SK-N-SH treated with all-trans-retinoic acid at 6 μM for 48 hours (cell line): ENCODE data around the gene MET.

Experiments
- ATAC-seq: fragments of 200-7000 bp; cut with Tn5 transposase; 3 replicates; pipeline ENCODE4 v1.9.1; 2020; ENCODE audit warnings: mild to moderate bottlenecking, moderate library complexity
- BACH2 ChIP-seq: fragments of 250-450 bp; sonication (Bioruptor Pico); IDR thresholded peaks from 2 replicates; pipeline ENCODE4 v1.9.0; 2021; ENCODE audit warnings: mild to moderate bottlenecking, borderline replicate concordance
- CSDC2 ChIP-seq: fragments of 250-450 bp; sonication (Bioruptor Pico); IDR thresholded peaks from 2 replicates; pipeline ENCODE4 v1.5.0; 2020; ENCODE audit warnings: mild to moderate bottlenecking, moderate library complexity
- GLIS3 ChIP-seq: fragments of 250-450 bp; sonication (Bioruptor Pico); IDR thresholded peaks from 2 replicates; pipeline ENCODE4 v1.5.0; 2020; ENCODE audit warnings: mild to moderate bottlenecking, moderate library complexity
- ISL1 ChIP-seq: fragments of 250-450 bp; sonication (Bioruptor Pico); IDR thresholded peaks from 2 replicates; pipeline ENCODE4 v2.1.2; 2022; ENCODE audit warnings: mild to moderate bottlenecking, moderate library complexity
- PPARA ChIP-seq: fragments of 250-450 bp; sonication (Bioruptor Pico); IDR thresholded peaks from 2 replicates; pipeline ENCODE4 v1.5.0; 2020; ENCODE audit warnings: mild to moderate bottlenecking, borderline replicate concordance
- RARB ChIP-seq: fragments of 250-450 bp; sonication (Bioruptor Pico); IDR thresholded peaks from 2 replicates; pipeline ENCODE4 v1.8.0; 2021; ENCODE audit warnings: mild to moderate bottlenecking, moderate library complexity
- SNAI2 ChIP-seq: fragments of 250-450 bp; sonication (Bioruptor Pico); IDR thresholded peaks from 2 replicates; pipeline ENCODE4 v1.5.0; 2020; ENCODE audit warnings: mild to moderate bottlenecking, moderate library complexity
- TCF4 ChIP-seq: fragments of 250-450 bp; sonication (Bioruptor Pico); IDR thresholded peaks from 2 replicates; pipeline ENCODE4 v1.8.0; 2021; ENCODE audit warnings: mild to moderate bottlenecking, moderate library complexity, borderline replicate concordance
- TOX ChIP-seq: fragments of 250-450 bp; sonication (Bioruptor Pico); IDR thresholded peaks from 2 replicates; pipeline ENCODE4 v1.8.0; 2021; ENCODE audit warnings: mild to moderate bottlenecking, moderate library complexity, borderline replicate concordance
- ZFP3 ChIP-seq: fragments of 250-450 bp; sonication (Bioruptor Pico); IDR thresholded peaks from 2 replicates; pipeline ENCODE4 v1.5.0; 2020; ENCODE audit warnings: mild to moderate bottlenecking, moderate library complexity
- ZFP30 ChIP-seq: fragments of 450-650 bp; formaldehyde crosslinking; IDR thresholded peaks from 2 replicates; pipeline ENCODE4 v1.5.0; 2022; ENCODE audit warnings: mild to moderate bottlenecking, moderate library complexity
- ZNF565 ChIP-seq: fragments of 450-650 bp; formaldehyde crosslinking; conservative IDR thresholded peaks from 2 replicates; pipeline ENCODE4 v1.5.0; 2020; ENCODE audit warnings: low read depth, mild to moderate bottlenecking, moderate library complexity
- ZNF70 ChIP-seq: fragments of 450-650 bp; formaldehyde crosslinking; IDR thresholded peaks from 2 replicates; pipeline ENCODE4 v1.5.0; 2020; ENCODE audit warnings: mild to moderate bottlenecking, moderate library complexity
- ZNF8 ChIP-seq: fragments of 450-650 bp; formaldehyde crosslinking; IDR thresholded peaks from 2 replicates; pipeline ENCODE4 v1.5.0; 2020; ENCODE audit warnings: mild to moderate bottlenecking, moderate library complexity
- TF ChIP-seq, protein P1 (sequence below): fragments of 250-450 bp; sonication (Bioruptor Pico); IDR thresholded peaks from 2 replicates; pipeline ENCODE4 v1.8.0; 2020; ENCODE audit warnings: mild to moderate bottlenecking, moderate library complexity, borderline replicate concordance
- TF ChIP-seq, protein P2 (sequence below): fragments of 250-450 bp; sonication (Bioruptor Pico); IDR thresholded peaks from 2 replicates; pipeline ENCODE4 v1.5.1; 2021; ENCODE audit warnings: mild to moderate bottlenecking, moderate library complexity
- TF ChIP-seq, protein P3 (sequence below): fragments of 250-450 bp; sonication (Bioruptor Pico); IDR thresholded peaks from 2 replicates; pipeline ENCODE4 v1.5.0; 2020; ENCODE audit warnings: mild to moderate bottlenecking, moderate library complexity
- TF ChIP-seq, protein P4 (sequence below): fragments of 250-450 bp; sonication (Bioruptor Pico); IDR thresholded peaks from 2 replicates; pipeline ENCODE4 v1.8.0; 2021; ENCODE audit warnings: low read depth, mild to moderate bottlenecking, moderate library complexity, borderline replicate concordance
- TF ChIP-seq, protein P5 (sequence below): fragments of 250-450 bp; sonication (Bioruptor Pico); IDR thresholded peaks from 2 replicates; pipeline ENCODE4 v1.5.1; 2020; ENCODE audit warnings: low read depth, mild to moderate bottlenecking, moderate library complexity

The MET gene

DNA sequence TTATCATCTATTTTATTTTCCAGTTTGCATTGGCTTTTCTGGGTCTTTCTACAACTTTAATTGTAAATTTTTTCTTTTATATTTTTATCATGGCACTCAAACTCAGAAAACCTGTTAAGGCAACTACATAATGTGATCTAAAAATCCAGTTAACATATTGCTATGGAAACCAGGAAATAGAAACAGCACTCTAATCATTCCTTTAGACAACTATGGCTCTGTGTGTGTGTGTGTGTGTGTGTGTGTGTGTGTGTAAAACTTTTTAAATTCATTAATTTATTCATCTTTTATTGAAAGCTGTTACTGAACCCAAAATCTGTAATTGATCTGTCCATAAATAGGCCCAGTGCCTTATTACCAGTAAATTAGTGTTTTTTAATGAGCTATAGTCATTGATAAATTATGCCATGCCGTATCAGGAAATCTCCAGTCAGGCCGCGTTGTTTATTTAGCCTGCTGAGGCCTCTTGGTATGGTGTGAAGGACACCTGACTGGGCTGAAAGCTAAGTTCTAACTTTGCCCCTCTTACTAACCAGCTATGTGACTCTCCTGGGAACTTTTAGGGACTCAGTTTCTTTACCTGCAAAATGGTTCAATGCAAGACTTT, 1.5 kb upstream of the MET start:
- no peak for ATAC-seq
- no peak for TF ChIP-seq ZNF565 (CRISPR knock-in tag)
- no peak for TF ChIP-seq ZFP3
- no peak for TF ChIP-seq CSDC2 (CRISPR knock-in tag)
- no peak for TF ChIP-seq PPARA (CRISPR knock-in tag)
- TF ChIP-seq TOX (CRISPR knock-in tag) = no peak
- TF ChIP-seq, all 23 proteins: peak for 0

DNA sequence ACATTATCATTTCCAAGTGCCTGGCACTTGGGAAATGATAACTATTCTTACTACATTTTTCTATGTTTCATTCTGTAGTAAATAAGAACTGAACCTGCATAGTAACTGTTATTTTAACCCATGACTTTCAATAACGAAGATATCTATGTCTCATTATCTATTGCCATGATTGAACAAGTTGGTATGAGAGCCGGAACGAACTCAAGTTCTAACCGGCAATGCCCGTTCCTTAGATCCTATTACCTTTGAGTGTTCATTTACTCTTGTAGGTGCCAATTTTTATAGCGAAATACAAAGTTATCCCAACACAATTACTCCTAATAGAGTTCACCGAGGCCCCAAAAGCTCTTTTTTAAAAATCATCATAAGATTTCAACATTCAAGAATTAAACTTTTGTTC, 885 bp upstream of the MET start:
- TF ChIP-seq PPARA (CRISPR knock-in tag) = no peak
- no peak for TF ChIP-seq ISL1 (CRISPR knock-in tag)
- no peak for TF ChIP-seq TCF4 (CRISPR knock-in tag)
- TF ChIP-seq TOX (CRISPR knock-in tag) = no peak
- no peak for TF ChIP-seq CSDC2 (CRISPR knock-in tag)
- TF ChIP-seq ZNF8 (CRISPR knock-in tag) = no peak
- TF ChIP-seq BACH2 (CRISPR knock-in tag) = no peak
- no peak for TF ChIP-seq ZFP30 (CRISPR knock-in tag)

DNA sequence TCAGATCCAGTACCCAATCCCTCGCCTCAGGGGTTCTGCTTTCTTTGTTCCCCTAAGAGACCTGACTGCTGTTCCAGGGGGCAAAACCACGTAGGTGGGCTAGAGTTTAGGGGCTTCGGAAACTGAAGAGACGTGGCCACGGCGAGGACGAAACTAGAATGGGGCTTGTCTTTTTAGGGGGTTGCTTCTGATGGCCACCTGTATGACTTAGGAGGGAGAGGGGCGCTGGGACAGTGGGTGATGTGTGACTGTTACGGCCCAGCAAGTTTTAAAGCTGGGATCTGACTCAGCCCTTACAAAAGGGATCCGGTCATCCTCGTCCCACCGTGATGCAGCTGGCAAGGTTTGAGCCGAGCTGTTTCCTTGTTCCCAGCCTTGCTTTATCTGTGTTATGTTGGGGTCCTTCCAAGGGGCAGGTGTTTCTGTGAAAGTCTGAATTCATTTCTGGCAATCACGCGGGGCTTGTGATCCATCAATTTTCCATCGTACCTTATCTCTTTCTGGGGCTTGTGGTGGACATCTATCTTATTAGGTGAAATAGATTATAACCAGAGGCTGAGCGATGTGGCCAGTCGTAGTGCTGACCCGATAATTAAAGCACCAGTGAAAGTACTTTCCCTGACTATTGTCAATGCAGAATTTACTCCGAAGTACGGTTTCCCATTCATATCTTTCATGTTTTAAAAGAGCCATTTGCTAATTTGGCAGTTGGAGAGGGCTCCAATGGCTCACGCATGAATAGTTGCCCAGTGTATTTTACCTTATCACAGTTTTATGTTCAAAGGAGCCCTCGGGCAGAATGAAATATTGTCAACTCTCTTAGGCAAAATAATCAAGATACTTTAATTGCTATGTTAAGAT, 830 bp downstream of the MET start:
- peak; percentile 31 for ATAC-seq
- TF ChIP-seq, protein P1, sequence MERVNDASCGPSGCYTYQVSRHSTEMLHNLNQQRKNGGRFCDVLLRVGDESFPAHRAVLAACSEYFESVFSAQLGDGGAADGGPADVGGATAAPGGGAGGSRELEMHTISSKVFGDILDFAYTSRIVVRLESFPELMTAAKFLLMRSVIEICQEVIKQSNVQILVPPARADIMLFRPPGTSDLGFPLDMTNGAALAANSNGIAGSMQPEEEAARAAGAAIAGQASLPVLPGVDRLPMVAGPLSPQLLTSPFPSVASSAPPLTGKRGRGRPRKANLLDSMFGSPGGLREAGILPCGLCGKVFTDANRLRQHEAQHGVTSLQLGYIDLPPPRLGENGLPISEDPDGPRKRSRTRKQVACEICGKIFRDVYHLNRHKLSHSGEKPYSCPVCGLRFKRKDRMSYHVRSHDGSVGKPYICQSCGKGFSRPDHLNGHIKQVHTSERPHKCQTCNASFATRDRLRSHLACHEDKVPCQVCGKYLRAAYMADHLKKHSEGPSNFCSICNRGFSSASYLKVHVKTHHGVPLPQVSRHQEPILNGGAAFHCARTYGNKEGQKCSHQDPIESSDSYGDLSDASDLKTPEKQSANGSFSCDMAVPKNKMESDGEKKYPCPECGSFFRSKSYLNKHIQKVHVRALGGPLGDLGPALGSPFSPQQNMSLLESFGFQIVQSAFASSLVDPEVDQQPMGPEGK (CRISPR knock-in tag) = no peak
- TF ChIP-seq TOX (CRISPR knock-in tag) = no peak
- TF ChIP-seq, protein P2, sequence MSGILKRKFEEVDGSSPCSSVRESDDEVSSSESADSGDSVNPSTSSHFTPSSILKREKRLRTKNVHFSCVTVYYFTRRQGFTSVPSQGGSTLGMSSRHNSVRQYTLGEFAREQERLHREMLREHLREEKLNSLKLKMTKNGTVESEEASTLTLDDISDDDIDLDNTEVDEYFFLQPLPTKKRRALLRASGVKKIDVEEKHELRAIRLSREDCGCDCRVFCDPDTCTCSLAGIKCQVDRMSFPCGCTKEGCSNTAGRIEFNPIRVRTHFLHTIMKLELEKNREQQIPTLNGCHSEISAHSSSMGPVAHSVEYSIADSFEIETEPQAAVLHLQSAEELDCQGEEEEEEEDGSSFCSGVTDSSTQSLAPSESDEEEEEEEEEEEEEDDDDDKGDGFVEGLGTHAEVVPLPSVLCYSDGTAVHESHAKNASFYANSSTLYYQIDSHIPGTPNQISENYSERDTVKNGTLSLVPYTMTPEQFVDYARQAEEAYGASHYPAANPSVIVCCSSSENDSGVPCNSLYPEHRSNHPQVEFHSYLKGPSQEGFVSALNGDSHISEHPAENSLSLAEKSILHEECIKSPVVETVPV (CRISPR knock-in tag) = no peak
- no peak for TF ChIP-seq ZFP30 (CRISPR knock-in tag)
- TF ChIP-seq RARB (CRISPR knock-in tag) = no peak
- TF ChIP-seq GLIS3 (CRISPR knock-in tag) = no peak
- TF ChIP-seq ZNF8 (CRISPR knock-in tag) = no peak
- TF ChIP-seq ZNF565 (CRISPR knock-in tag) = no peak
- no peak for TF ChIP-seq ISL1 (CRISPR knock-in tag)
- TF ChIP-seq CSDC2 (CRISPR knock-in tag) = no peak
- TF ChIP-seq PPARA (CRISPR knock-in tag) = no peak
- TF ChIP-seq ZNF70 (CRISPR knock-in tag) = no peak
- TF ChIP-seq TCF4 (CRISPR knock-in tag) = no peak
- TF ChIP-seq, protein P3, sequence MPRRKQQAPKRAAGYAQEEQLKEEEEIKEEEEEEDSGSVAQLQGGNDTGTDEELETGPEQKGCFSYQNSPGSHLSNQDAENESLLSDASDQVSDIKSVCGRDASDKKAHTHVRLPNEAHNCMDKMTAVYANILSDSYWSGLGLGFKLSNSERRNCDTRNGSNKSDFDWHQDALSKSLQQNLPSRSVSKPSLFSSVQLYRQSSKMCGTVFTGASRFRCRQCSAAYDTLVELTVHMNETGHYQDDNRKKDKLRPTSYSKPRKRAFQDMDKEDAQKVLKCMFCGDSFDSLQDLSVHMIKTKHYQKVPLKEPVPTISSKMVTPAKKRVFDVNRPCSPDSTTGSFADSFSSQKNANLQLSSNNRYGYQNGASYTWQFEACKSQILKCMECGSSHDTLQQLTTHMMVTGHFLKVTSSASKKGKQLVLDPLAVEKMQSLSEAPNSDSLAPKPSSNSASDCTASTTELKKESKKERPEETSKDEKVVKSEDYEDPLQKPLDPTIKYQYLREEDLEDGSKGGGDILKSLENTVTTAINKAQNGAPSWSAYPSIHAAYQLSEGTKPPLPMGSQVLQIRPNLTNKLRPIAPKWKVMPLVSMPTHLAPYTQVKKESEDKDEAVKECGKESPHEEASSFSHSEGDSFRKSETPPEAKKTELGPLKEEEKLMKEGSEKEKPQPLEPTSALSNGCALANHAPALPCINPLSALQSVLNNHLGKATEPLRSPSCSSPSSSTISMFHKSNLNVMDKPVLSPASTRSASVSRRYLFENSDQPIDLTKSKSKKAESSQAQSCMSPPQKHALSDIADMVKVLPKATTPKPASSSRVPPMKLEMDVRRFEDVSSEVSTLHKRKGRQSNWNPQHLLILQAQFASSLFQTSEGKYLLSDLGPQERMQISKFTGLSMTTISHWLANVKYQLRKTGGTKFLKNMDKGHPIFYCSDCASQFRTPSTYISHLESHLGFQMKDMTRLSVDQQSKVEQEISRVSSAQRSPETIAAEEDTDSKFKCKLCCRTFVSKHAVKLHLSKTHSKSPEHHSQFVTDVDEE (CRISPR knock-in tag) = no peak
- TF ChIP-seq, protein P4, sequence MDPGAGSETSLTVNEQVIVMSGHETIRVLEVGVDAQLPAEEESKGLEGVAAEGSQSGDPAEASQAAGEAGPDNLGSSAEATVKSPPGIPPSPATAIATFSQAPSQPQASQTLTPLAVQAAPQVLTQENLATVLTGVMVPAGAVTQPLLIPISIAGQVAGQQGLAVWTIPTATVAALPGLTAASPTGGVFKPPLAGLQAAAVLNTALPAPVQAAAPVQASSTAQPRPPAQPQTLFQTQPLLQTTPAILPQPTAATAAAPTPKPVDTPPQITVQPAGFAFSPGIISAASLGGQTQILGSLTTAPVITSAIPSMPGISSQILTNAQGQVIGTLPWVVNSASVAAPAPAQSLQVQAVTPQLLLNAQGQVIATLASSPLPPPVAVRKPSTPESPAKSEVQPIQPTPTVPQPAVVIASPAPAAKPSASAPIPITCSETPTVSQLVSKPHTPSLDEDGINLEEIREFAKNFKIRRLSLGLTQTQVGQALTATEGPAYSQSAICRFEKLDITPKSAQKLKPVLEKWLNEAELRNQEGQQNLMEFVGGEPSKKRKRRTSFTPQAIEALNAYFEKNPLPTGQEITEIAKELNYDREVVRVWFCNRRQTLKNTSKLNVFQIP (CRISPR knock-in tag) = no peak
- no peak for TF ChIP-seq SNAI2 (CRISPR knock-in tag)
- TF ChIP-seq, protein P5, sequence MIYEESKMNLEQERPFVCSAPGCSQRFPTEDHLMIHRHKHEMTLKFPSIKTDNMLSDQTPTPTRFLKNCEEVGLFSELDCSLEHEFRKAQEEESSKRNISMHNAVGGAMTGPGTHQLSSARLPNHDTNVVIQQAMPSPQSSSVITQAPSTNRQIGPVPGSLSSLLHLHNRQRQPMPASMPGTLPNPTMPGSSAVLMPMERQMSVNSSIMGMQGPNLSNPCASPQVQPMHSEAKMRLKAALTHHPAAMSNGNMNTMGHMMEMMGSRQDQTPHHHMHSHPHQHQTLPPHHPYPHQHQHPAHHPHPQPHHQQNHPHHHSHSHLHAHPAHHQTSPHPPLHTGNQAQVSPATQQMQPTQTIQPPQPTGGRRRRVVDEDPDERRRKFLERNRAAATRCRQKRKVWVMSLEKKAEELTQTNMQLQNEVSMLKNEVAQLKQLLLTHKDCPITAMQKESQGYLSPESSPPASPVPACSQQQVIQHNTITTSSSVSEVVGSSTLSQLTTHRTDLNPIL = no peak
- TF ChIP-seq BACH2 (CRISPR knock-in tag) = no peak
- no peak for TF ChIP-seq ZFP3
- TF ChIP-seq, all 23 proteins: peak for 0

More for the DNA sequence above, 885 bp upstream of the MET start:
- ATAC-seq = no peak
